Nucleus accumbens (tissue), 56 donors: Measurements from ENCODE around the gene LRCH2.

ENCODE experiments used
- DNase-seq, 56 donors: peaks; one replicate each; lab custom pipeline; 2025; lab: John Stamatoyannopoulos, UW

Gene LRCH2

DNA sequence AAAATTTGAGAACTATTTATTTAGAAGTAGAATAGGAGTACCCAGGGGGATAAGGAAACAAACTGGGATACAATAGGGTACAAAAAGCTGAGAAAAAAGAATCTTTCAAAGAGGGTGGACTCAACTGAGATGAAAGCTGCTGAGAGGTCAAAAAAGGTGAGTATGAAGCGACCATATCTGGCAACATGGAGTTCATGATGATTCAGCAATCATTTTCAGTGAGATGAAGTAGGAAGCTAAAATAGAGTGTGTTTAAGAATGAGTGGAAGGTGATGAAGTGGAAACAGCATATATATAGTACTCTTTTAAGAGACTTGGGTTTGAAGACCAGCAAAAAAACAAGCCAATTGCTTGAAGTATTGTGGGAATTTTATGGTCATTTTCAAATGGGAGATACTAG lies 144.5 kb downstream of the LRCH2 start:
- no peak for DNase-seq

DNA sequence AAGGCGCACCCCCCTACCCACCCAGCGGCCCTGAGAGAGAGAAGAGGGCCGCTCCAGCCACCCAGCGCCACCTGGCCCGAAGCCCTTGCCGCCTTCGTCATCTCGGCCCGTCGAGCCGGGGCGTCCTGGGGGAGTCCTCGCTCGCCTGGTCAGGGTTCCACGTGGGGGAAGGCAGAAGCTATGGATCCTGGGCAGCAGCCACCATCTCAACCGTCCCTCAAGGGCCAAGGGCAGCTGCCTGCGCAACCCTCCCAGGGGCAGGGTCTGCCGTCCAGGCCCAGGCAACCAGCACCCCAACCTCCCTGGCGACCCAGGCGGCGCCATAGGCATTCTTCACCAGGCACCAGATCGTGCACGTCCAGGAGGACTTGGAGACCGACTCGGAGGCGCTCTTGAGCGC lies 165.0 kb downstream of the LRCH2 start:
- DNase-seq: no peak

DNA sequence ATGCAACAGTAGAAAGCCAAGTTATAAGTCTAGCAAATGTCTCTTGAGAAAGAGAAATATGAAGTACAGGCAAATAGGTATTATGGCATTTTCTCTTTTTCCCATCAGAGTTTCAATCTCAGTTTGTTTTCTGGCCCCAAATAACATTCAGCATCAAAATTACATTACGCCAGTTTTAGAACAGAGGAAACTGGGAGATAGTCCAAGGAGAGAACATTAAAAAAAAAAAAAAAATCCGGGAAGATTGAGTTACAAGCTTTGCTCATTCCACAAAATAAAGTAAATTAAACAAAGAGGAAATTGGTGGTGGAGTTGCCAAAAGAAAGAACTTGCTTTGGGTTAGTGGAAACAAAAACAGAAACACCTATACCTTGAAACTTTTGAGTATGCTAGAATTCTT lies 166.1 kb downstream of the LRCH2 start:
- no peak for DNase-seq

DNA sequence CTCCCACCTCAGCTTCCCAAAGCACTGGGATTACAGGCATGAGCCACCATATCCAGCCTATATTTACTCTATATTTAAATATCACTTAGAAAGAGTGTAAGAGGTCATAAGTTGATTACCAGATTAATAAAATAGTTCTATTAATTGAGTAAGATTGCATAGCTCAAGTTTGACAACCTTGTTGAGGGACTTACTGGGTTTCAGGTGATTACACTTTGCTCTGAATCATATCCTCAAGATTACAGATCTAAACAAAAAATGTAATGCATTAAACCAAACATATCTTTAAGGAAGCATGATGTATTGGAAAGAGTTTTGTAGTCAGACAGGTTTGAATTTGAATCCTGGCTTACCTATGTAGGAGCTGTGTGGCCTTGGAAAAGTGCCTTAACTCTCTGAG lies 168.6 kb downstream of the LRCH2 start:
- DNase-seq: no peak
